Measurements from ENCODE around the gene CIZ1. TPM values are rescaled to one million over a fixed set of nuclear protein-coding genes. Genes with fewer than 3 reads are reported as not detected.

CIZ1 gene
- polyA plus RNA-seq, 4 donors = 44.5 to 88.1 (median 47.8) TPM

- Histone ChIP-seq H3K27ac (ENCODE audit: low read depth in 1 of 3, low read length in 2 of 3) (no peak overlapping the region), H3K9me3 (ENCODE audit: control insufficient read depth in 2 of 2, insufficient read depth in 1 of 2, low read depth in 1 of 2, low read length in 1 of 2) (no peaks in the 10 kb centered on the region), H3K4me1 (ENCODE audit: control insufficient read depth in 3 of 3, insufficient read depth in 2 of 3, low read depth in 1 of 3, low read length in 2 of 3) (peaks cover under 1 to 21% (median 4%) of the 10 kb centered on the region in 3 donors), H3K4me3 (ENCODE audit: low read depth in 1 of 3, low read length in 3 of 3) (no peak overlapping the region), H3K36me3 (ENCODE audit: control insufficient read depth in 3 of 3, insufficient read depth in 2 of 3, low read depth in 1 of 3, low read length in 3 of 3) (peaks cover 7 to 81% (median 9%) of the 10 kb centered on the region in 3 donors), H3K27me3 (ENCODE audit: control insufficient read depth in 3 of 3, insufficient read depth in 3 of 3, low read length in 3 of 3) (no peaks in the 10 kb centered on the region)
- WGBS, 3 donors = 85 to 89% (median 88%) methylated on average over 26 to 29 of the region's 29 CpGs
- FAIRE-seq (no peak), DNase-seq (no peak)
These were observed 70.5 kb downstream of the CIZ1 start for GRCh38 chr9:128120741-128121465.

GRCh38 chr9:128120061-128120740 is 71.2 kb downstream of the CIZ1 start:
- no peak overlapping the region for H3K4me3 ChIP-seq (ENCODE audit: low read depth in 1 of 3, low read length in 3 of 3)
- no peak overlapping the region for H3K27ac ChIP-seq (ENCODE audit: low read depth in 1 of 3, low read length in 2 of 3)
- whole genome bisulfite sequencing, 3 donors = 83 to 88% (median 85%) methylated on average over 20 of the region's 20 CpGs
- H3K4me1 ChIP-seq (ENCODE audit: control insufficient read depth in 3 of 3, insufficient read depth in 2 of 3, low read depth in 1 of 3, low read length in 2 of 3) = peaks cover under 1 to 24% (median 2%) of the 10 kb centered on the region in 3 donors
- DNase-seq (no peak), FAIRE-seq (no peak)
- H3K27me3 ChIP-seq (ENCODE audit: control insufficient read depth in 3 of 3, insufficient read depth in 3 of 3, low read length in 3 of 3) = no peaks in the 10 kb centered on the region
- peaks cover 7 to 80% (median 9%) of the 10 kb centered on the region in 3 donors for H3K36me3 ChIP-seq (ENCODE audit: control insufficient read depth in 3 of 3, insufficient read depth in 2 of 3, low read depth in 1 of 3, low read length in 3 of 3)
- H3K9me3 ChIP-seq (ENCODE audit: control insufficient read depth in 2 of 2, insufficient read depth in 1 of 2, low read depth in 1 of 2, low read length in 1 of 2) = no peaks in the 10 kb centered on the region

GRCh38 chr9:128118971-128119665 is 72.3 kb downstream of the CIZ1 start:
- WGBS, 3 donors = 69 to 81% (median 74%) methylated on average over 14 to 15 of the region's 15 CpGs
- H3K4me1 ChIP-seq (ENCODE audit: control insufficient read depth in 3 of 3, insufficient read depth in 2 of 3, low read depth in 1 of 3, low read length in 2 of 3) = peaks cover 0 to 34% (median 2%) of the 10 kb centered on the region in 3 donors
- no peaks in the 10 kb centered on the region for H3K27me3 ChIP-seq (ENCODE audit: control insufficient read depth in 3 of 3, insufficient read depth in 3 of 3, low read length in 3 of 3)
- H3K36me3 ChIP-seq (ENCODE audit: control insufficient read depth in 3 of 3, insufficient read depth in 2 of 3, low read depth in 1 of 3, low read length in 3 of 3) = peaks cover 7 to 79% (median 9%) of the 10 kb centered on the region in 3 donors
- H3K4me3 ChIP-seq (ENCODE audit: low read depth in 1 of 3, low read length in 3 of 3) = no peak overlapping the region
- FAIRE-seq = no peak
- H3K27ac ChIP-seq (ENCODE audit: low read depth in 1 of 3, low read length in 2 of 3) = no peak overlapping the region
- no peaks in the 10 kb centered on the region for H3K9me3 ChIP-seq (ENCODE audit: control insufficient read depth in 2 of 2, insufficient read depth in 1 of 2, low read depth in 1 of 2, low read length in 1 of 2)
- no peak for DNase-seq

GRCh38 chr9:128118472-128118857 is 72.9 kb downstream of the CIZ1 start:
- H3K27ac ChIP-seq (ENCODE audit: low read depth in 1 of 3, low read length in 2 of 3) = no peak overlapping the region
- no peak overlapping the region for H3K4me3 ChIP-seq (ENCODE audit: low read depth in 1 of 3, low read length in 3 of 3)
- DNase-seq (no peak), FAIRE-seq (no peak)
- peaks cover 7 to 78% (median 9%) of the 10 kb centered on the region in 3 donors for H3K36me3 ChIP-seq (ENCODE audit: control insufficient read depth in 3 of 3, insufficient read depth in 2 of 3, low read depth in 1 of 3, low read length in 3 of 3)
- no peaks in the 10 kb centered on the region for H3K27me3 ChIP-seq (ENCODE audit: control insufficient read depth in 3 of 3, insufficient read depth in 3 of 3, low read length in 3 of 3)
- H3K4me1 ChIP-seq (ENCODE audit: control insufficient read depth in 3 of 3, insufficient read depth in 2 of 3, low read depth in 1 of 3, low read length in 2 of 3) = peaks cover 0 to 40% (median 2%) of the 10 kb centered on the region in 3 donors
- peaks cover 0 to 4% of the 10 kb centered on the region in 2 donors for H3K9me3 ChIP-seq (ENCODE audit: control insufficient read depth in 2 of 2, insufficient read depth in 1 of 2, low read depth in 1 of 2, low read length in 1 of 2)
- WGBS, 3 donors = 56 to 63% (median 59%) methylated on average over 3 of the region's 3 CpGs

GRCh38 chr9:128117613-128118471 is 73.5 kb downstream of the CIZ1 start:
- H3K4me1 ChIP-seq (ENCODE audit: control insufficient read depth in 3 of 3, insufficient read depth in 2 of 3, low read depth in 1 of 3, low read length in 2 of 3) = peaks cover 0 to 45% (median 2%) of the 10 kb centered on the region in 3 donors
- WGBS, 3 donors = 14 to 20% (median 16%) methylated on average over 26 to 27 of the region's 27 CpGs
- peaks cover 6 to 78% (median 9%) of the 10 kb centered on the region in 3 donors for H3K36me3 ChIP-seq (ENCODE audit: control insufficient read depth in 3 of 3, insufficient read depth in 2 of 3, low read depth in 1 of 3, low read length in 3 of 3)
- H3K27me3 ChIP-seq (ENCODE audit: control insufficient read depth in 3 of 3, insufficient read depth in 3 of 3, low read length in 3 of 3) = no peaks in the 10 kb centered on the region
- peak overlapping the region in 1 of 3 donors; percentile 35 for H3K27ac ChIP-seq (ENCODE audit: low read depth in 1 of 3, low read length in 2 of 3)
- DNase-seq (peak; percentile 88 to 95), FAIRE-seq (no peak)
- H3K9me3 ChIP-seq (ENCODE audit: control insufficient read depth in 2 of 2, insufficient read depth in 1 of 2, low read depth in 1 of 2, low read length in 1 of 2) = peaks cover 0 to 8% of the 10 kb centered on the region in 2 donors
- peak overlapping the region in 1 of 3 donors; percentile 11 for H3K4me3 ChIP-seq (ENCODE audit: low read depth in 1 of 3, low read length in 3 of 3)

- peak; percentile 45 to 60 for DNase-seq
- H3K9me3 ChIP-seq (ENCODE audit: control insufficient read depth in 2 of 2, insufficient read depth in 1 of 2, low read depth in 1 of 2, low read length in 1 of 2) = peaks cover 0 to 8% of the 10 kb centered on the region in 2 donors
- peaks cover 2 to 73% (median 4%) of the 10 kb centered on the region in 3 donors for H3K36me3 ChIP-seq (ENCODE audit: control insufficient read depth in 3 of 3, insufficient read depth in 2 of 3, low read depth in 1 of 3, low read length in 3 of 3)
- no peak overlapping the region for H3K4me3 ChIP-seq (ENCODE audit: low read depth in 1 of 3, low read length in 3 of 3)
- FAIRE-seq = no peak
- 73 to 83% (median 76%) methylated on average over 16 of the region's 16 CpGs for WGBS, 3 donors
- peaks cover 0 to 49% (median 2%) of the 10 kb centered on the region in 3 donors for H3K4me1 ChIP-seq (ENCODE audit: control insufficient read depth in 3 of 3, insufficient read depth in 2 of 3, low read depth in 1 of 3, low read length in 2 of 3)
- no peaks in the 10 kb centered on the region for H3K27me3 ChIP-seq (ENCODE audit: control insufficient read depth in 3 of 3, insufficient read depth in 3 of 3, low read length in 3 of 3)
- peak overlapping the region; percentile 83 to 98 (median 89) for H3K27ac ChIP-seq (ENCODE audit: low read depth in 1 of 3, low read length in 2 of 3)
These were observed 75.0 kb downstream of the CIZ1 start for GRCh38 chr9:128116104-128117083.
